Mesenchymal stem cell (in vitro differentiated cells and primary cell): ENCODE data around the gene SH2B3.
A peak's percentile ranks its signal among the peaks of the same experiment; 100 is the strongest.

Experiments
- DNase-seq: peaks from one replicate; pipeline ENCODE4 v3.0.0-alpha.2; 2013
- H2AFZ ChIP-seq: one replicate; pipeline ENCODE4 v1.6.1; 2013; ENCODE audit warnings: low read depth, mild to moderate bottlenecking, control low read depth, inconsistent platforms, low read length, moderate library complexity
- H2AK5ac ChIP-seq: 2 replicates; pipeline ENCODE4 v1.6.1; 2013; ENCODE audit warnings: low read length, moderate library complexity, mild to moderate bottlenecking, inconsistent platforms; ENCODE audit not compliant: severe bottlenecking
- H2BK120ac ChIP-seq: one replicate; pipeline ENCODE4 v1.6.1; 2013; ENCODE audit warnings: low read depth, mild to moderate bottlenecking, inconsistent platforms, low read length, moderate library complexity
- H2BK12ac ChIP-seq, 2 experiments: one replicate each; pipeline ENCODE4 v1.6.1; 2013; ENCODE audit warnings: inconsistent platforms in 2 of 2, low read length in 2 of 2, mild to moderate bottlenecking in 2 of 2, moderate library complexity in 2 of 2, control low read depth in 1 of 2
- H2BK15ac ChIP-seq: one replicate; pipeline ENCODE4 v1.6.1; 2013; ENCODE audit warnings: mild to moderate bottlenecking, low read depth, inconsistent platforms; ENCODE audit not compliant: poor library complexity, severe bottlenecking
- H2BK5ac ChIP-seq: 2 replicates; pipeline ENCODE4 v1.6.1; 2013; ENCODE audit warnings: low read depth, mild to moderate bottlenecking, low read length, control low read depth, inconsistent platforms; ENCODE audit not compliant: poor library complexity, severe bottlenecking
- H3K14ac ChIP-seq, 2 experiments: one replicate each; pipeline ENCODE4 v1.6.1; 2013; ENCODE audit warnings: inconsistent platforms in 2 of 2, low read length in 2 of 2, control low read depth in 1 of 2, mild to moderate bottlenecking in 1 of 2, moderate library complexity in 1 of 2
- H3K18ac ChIP-seq, 2 experiments: one replicate each; pipeline ENCODE4 v1.6.1; 2013; ENCODE audit warnings: inconsistent platforms in 2 of 2, low read length in 2 of 2, control low read depth in 1 of 2, low read depth in 1 of 2, mild to moderate bottlenecking in 1 of 2
- H3K23ac ChIP-seq, 2 experiments: one replicate each; pipeline ENCODE4 v1.6.1; 2013; ENCODE audit warnings: inconsistent platforms in 2 of 2, low read length in 2 of 2, mild to moderate bottlenecking in 2 of 2, moderate library complexity in 2 of 2, control low read depth in 1 of 2
- H3K27ac ChIP-seq: 2 replicates; pipeline ENCODE4 v1.5.1; 2013; ENCODE audit warnings: mild to moderate bottlenecking, moderate library complexity, low read length, control low read depth, inconsistent platforms; ENCODE audit not compliant: poor library complexity, severe bottlenecking
- H3K27me3 ChIP-seq, 2 experiments: 2 replicates each; pipeline versions ENCODE4 v1.6.1 to v1.7.0; 2013; ENCODE audit warnings: low read length in 2 of 2, mild to moderate bottlenecking in 2 of 2, moderate library complexity in 2 of 2, control low read depth in 1 of 2, inconsistent platforms in 1 of 2; ENCODE audit not compliant: control insufficient read depth in 1 of 2, insufficient read depth in 1 of 2
- H3K36me3 ChIP-seq, 2 experiments: 2 replicates each; pipeline versions ENCODE4 v1.6.1 to v1.7.0; 2013; ENCODE audit warnings: low read length in 2 of 2, control low read depth in 1 of 2, inconsistent platforms in 1 of 2, low read depth in 1 of 2, mild to moderate bottlenecking in 1 of 2; ENCODE audit not compliant: insufficient read depth in 2 of 2, control insufficient read depth in 1 of 2
- H3K4ac ChIP-seq, 2 experiments: one replicate each; pipeline ENCODE4 v1.6.1; 2013; ENCODE audit warnings: inconsistent platforms in 2 of 2, low read length in 2 of 2, mild to moderate bottlenecking in 2 of 2, moderate library complexity in 2 of 2, control low read depth in 1 of 2, low read depth in 1 of 2
- H3K4me1 ChIP-seq: 2 replicates; pipeline ENCODE4 v1.6.1; 2013; ENCODE audit warnings: low read depth, low read length, control low read depth; ENCODE audit not compliant: control insufficient read depth, insufficient read depth
- H3K4me2 ChIP-seq: 2 replicates; pipeline ENCODE4 v1.6.1; 2013; ENCODE audit warnings: low read length, mild to moderate bottlenecking, inconsistent platforms; ENCODE audit not compliant: poor library complexity, severe bottlenecking
- H3K4me3 ChIP-seq, 2 experiments: 2 replicates each; pipeline versions ENCODE4 v1.5.1 to v1.7.0; 2013; ENCODE audit warnings: low read length in 2 of 2, mild to moderate bottlenecking in 2 of 2, control low read depth in 1 of 2, low read depth in 1 of 2; ENCODE audit not compliant: insufficient read depth in 1 of 2
- H3K79me1 ChIP-seq: replicated peaks from 2 replicates; pipeline ENCODE4 v1.6.1; 2013; ENCODE audit warnings: mild to moderate bottlenecking, control low read depth, low read length, inconsistent platforms; ENCODE audit not compliant: poor library complexity, severe bottlenecking
- H3K9ac ChIP-seq: 2 replicates; pipeline ENCODE4 v1.7.0; 2013; ENCODE audit warnings: mild to moderate bottlenecking, low read length, moderate library complexity
- H3K9me3 ChIP-seq: 2 replicates; pipeline ENCODE4 v1.7.0; 2013; ENCODE audit warnings: mild to moderate bottlenecking, low read length; ENCODE audit not compliant: control insufficient read depth
- H4K8ac ChIP-seq: one replicate; pipeline ENCODE4 v1.6.1; 2013; ENCODE audit warnings: inconsistent platforms, mild to moderate bottlenecking, low read length, moderate library complexity
- H4K91ac ChIP-seq: one replicate; pipeline ENCODE4 v1.6.1; 2013; ENCODE audit warnings: mild to moderate bottlenecking, low read length, inconsistent platforms
- WGBS: methylation state at CpG from one replicate; pipeline ENCODE4 v1.1.7; 2013; ENCODE audit warnings: mixed read lengths; 5-methylcytosine and 5-hydroxymethylcytosine counted together

The SH2B3 gene

DNA sequence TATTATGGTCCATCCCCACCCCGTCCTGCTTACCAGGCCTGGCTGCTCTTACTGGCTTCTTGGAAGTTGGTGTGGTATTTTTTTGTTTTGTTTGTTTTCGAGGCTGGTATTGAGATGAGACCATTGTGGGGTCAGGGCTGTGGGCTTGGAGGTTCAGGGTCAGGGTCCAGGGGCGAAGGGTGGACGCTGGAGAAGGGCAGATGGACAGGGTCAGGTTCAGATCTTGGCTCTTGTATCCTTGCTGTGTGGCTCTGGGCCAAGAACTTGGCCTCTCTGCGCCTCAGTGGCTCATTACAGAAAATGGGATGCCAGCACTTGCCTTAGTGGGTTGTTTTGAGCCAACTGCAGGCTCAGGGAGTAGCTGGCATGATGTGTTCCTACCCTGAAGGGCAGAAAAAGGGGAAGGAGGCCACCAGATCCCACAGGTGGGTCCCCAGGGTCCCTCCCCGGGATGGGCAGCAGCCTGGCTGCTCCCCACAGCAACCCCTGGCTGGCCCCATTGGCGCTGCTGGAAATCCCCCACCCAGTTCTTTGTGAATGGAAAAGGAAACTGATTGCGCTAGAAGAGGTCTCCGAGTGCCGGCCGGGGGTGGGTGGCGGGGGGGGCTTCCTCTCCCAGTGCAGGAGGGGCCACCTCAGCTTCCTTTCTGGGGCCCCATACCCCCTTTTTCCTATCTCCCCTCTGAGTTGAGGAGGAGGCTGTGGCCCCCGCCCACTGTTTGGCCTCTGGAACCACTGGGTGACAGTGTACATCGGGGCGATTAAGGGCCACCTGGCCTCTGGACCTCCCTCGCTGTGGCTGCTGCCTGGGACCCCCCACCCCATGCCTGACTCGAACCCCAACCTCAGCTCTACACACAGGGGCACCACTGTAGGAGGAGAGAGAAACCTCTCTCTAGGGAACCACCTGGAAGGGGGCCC is 25.0 kb downstream of the SH2B3 start:
- peak; percentile 56 for DNase-seq
- peak overlapping the region in 1 of 2 experiments; percentile 46 for H3K18ac ChIP-seq
- H2BK12ac ChIP-seq = peak overlapping the region in 1 of 2 experiments; percentile 32
- peaks cover 58% of the 10 kb centered on the region for H3K4me1 ChIP-seq
- H4K8ac ChIP-seq = peak overlapping the region; percentile 87
- peak overlapping the region; percentile 65 for H3K27ac ChIP-seq
- H3K4me3 ChIP-seq = no peak overlapping the region
- no peaks in the 10 kb centered on the region for H3K9me3 ChIP-seq
- H3K79me1 ChIP-seq = no peaks in the 10 kb centered on the region
- peak overlapping the region in 1 of 2 experiments; percentile 24 for H3K4ac ChIP-seq
- H2AFZ ChIP-seq = no peak overlapping the region
- H2BK5ac ChIP-seq = no peak overlapping the region
- H2BK120ac ChIP-seq = peak overlapping the region; percentile 43
- peak overlapping the region; percentile 61 for H4K91ac ChIP-seq
- H3K23ac ChIP-seq = peak overlapping the region in 1 of 2 experiments; percentile 12
- H3K14ac ChIP-seq = no peak overlapping the region
- no peak overlapping the region for H3K4me2 ChIP-seq
- H2BK15ac ChIP-seq = peak overlapping the region; percentile 67
- 90% methylated on average over 16 of the region's 17 CpGs for WGBS
- H2AK5ac ChIP-seq = peak overlapping the region; percentile 87
- peaks cover 8 to 50% of the 10 kb centered on the region in 2 experiments for H3K36me3 ChIP-seq
- H3K27me3 ChIP-seq = no peaks in the 10 kb centered on the region
- no peak overlapping the region for H3K9ac ChIP-seq

DNA sequence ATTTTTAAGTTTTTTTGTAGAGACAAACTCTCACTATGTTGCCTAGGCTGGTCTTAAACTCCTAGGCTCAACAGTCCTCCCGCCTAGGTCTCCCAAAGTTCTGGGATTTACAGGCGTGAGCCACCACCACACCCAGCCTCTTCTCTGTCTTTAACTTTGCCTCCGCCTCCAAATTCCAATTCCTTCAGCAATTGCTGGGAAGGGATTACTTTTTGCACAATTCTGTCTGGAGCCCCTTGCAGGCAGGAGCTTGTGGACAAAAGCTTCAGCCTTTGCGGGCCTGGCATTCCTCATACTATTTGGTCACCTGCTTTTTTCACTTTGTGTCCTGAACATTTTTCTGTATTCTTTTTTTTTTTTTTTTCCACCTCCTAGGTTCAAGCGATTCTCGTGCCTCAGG is 26.0 kb downstream of the SH2B3 start:
- Histone ChIP-seq H2BK120ac (no peak overlapping the region), H3K79me1 (no peaks in the 10 kb centered on the region), H3K4me1 (peaks cover 64% of the 10 kb centered on the region), H3K14ac (no peak overlapping the region), H3K27ac (peak overlapping the region; percentile 56), H3K36me3 (peaks cover 5 to 51% of the 10 kb centered on the region in 2 experiments), H4K91ac (no peak overlapping the region), H2BK15ac (no peak overlapping the region), H3K27me3 (no peaks in the 10 kb centered on the region), H2BK12ac (no peak overlapping the region), H3K9ac (no peak overlapping the region), H3K4me2 (no peak overlapping the region), H2BK5ac (no peak overlapping the region), H3K23ac (no peak overlapping the region), H4K8ac (no peak overlapping the region), H3K4me3 (no peak overlapping the region), H3K4ac (no peak overlapping the region), H3K9me3 (no peaks in the 10 kb centered on the region), H2AFZ (no peak overlapping the region), H2AK5ac (no peak overlapping the region), H3K18ac (no peak overlapping the region)
- peak; percentile 55 for DNase-seq
- WGBS = 88% methylated on average over 6 of the region's 6 CpGs

DNA sequence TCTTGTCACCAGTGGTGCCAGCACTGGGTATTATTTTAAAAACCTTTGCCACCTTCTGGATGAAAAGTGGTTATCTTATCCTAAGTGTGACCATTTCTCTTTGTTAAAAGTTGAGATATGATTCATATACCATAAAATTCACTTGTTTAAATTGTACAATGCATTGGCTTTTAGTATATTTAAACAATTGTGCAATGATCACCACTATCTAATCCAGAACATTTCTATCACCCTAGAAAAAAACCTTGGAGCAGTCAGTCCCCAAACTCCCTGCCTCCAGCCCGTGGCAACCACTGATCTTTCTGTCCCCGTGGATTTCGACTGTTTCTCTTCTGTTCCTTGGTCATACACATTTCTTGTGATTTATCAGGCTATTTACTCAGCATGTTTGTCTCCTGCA is 28.3 kb downstream of the SH2B3 start:
- Histone ChIP-seq H2BK5ac (no peak overlapping the region), H3K4me1 (peaks cover 69% of the 10 kb centered on the region), H2AFZ (no peak overlapping the region), H3K79me1 (no peaks in the 10 kb centered on the region), H3K4me2 (no peak overlapping the region), H3K27ac (peak overlapping the region; percentile 73), H4K91ac (no peak overlapping the region), H2AK5ac (peak overlapping the region; percentile 17), H3K4ac (no peak overlapping the region), H3K14ac (no peak overlapping the region), H2BK15ac (no peak overlapping the region), H3K9ac (peak overlapping the region; percentile 55), H4K8ac (no peak overlapping the region), H3K36me3 (peaks cover 4 to 35% of the 10 kb centered on the region in 2 experiments), H3K23ac (no peak overlapping the region), H2BK120ac (no peak overlapping the region), H3K27me3 (no peaks in the 10 kb centered on the region), H3K4me3 (peak overlapping the region in 1 of 2 experiments; percentile 57), H2BK12ac (peak overlapping the region in 1 of 2 experiments; percentile 42), H3K9me3 (no peaks in the 10 kb centered on the region), H3K18ac (peak overlapping the region in 1 of 2 experiments; percentile 78)
- DNase-seq = peak; percentile 43
- 57% methylated on average over 3 of the region's 3 CpGs for WGBS

DNA sequence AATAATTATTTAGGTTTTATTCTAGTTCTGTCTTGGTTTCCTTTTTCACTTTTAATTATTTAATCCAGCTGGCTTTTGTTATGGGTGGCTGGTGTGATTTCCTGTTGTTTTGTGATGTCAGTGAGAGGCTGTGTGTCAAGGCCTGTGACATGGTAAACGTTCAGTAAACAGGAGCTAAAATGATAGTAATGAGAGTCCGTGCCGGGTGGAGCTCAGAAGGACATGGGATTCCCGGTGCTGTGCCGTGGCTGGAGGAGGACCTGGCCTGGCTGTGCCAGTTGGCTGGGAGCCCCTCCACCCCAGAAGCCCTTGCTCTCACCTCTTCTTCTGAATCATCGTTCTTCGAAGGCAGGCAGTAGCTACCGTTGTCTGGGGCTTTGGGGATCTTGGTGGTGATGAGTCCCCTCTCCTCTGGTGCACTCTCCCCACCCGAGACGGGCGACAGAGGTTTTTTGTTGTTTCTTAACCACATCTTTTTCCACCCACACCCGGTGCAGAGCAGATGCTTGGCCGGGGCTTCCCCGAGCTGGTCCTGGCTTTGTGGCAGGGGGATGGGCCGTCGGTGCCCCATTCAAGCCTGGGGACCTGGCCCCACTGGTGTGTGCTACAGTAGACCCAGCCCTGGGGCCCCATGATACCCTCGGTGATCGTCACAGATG is 29.1 kb downstream of the SH2B3 start:
- peak overlapping the region; percentile 55 for H3K9ac ChIP-seq
- H3K9me3 ChIP-seq = no peaks in the 10 kb centered on the region
- no peaks in the 10 kb centered on the region for H3K27me3 ChIP-seq
- peak overlapping the region; percentile 52 to 73 for H3K18ac ChIP-seq
- peaks cover 8 to 34% of the 10 kb centered on the region in 2 experiments for H3K36me3 ChIP-seq
- WGBS = 66% methylated on average over 17 of the region's 18 CpGs
- peaks cover 70% of the 10 kb centered on the region for H3K4me1 ChIP-seq
- peak overlapping the region; percentile 77 for H4K8ac ChIP-seq
- H3K14ac ChIP-seq = no peak overlapping the region
- H2AFZ ChIP-seq = no peak overlapping the region
- peak overlapping the region; percentile 79 for H4K91ac ChIP-seq
- H3K27ac ChIP-seq = peak overlapping the region; percentile 73
- H2AK5ac ChIP-seq = peak overlapping the region; percentile 33
- H3K79me1 ChIP-seq = no peaks in the 10 kb centered on the region
- no peak overlapping the region for H2BK12ac ChIP-seq
- H3K23ac ChIP-seq = peak overlapping the region in 1 of 2 experiments; percentile 37
- H3K4me2 ChIP-seq = peak overlapping the region; percentile 56
- H2BK15ac ChIP-seq = peak overlapping the region; percentile 61
- peak; percentile 79 for DNase-seq
- H3K4ac ChIP-seq = peak overlapping the region in 1 of 2 experiments; percentile 24
- H2BK5ac ChIP-seq = peak overlapping the region; percentile 4
- H3K4me3 ChIP-seq = peak overlapping the region in 1 of 2 experiments; percentile 57
- peak overlapping the region; percentile 64 for H2BK120ac ChIP-seq
